Daoy (cell line): ENCODE results near the gene PUDP. TPM values are rescaled to one million over a fixed set of nuclear protein-coding genes. Genes with fewer than 3 reads are reported as not detected.
"Not testable (repeated sequence)": the region's sequence is repeated elsewhere in the genome, so short reads cannot be mapped to it uniquely, and the experiment has no call there.

ENCODE experiments used
- DNase-seq: peaks from one replicate; pipeline ENCODE4 v3.0.0-alpha.2; 2015; ENCODE audit warnings: low read depth
- total RNA-seq: library from RNA; depleted of rRNA; stranded (reverse); fragments of >200 nt; shearing (Covaris generic); gene quantifications from 2 replicates; pipeline ENCODE4 v1.2.3, GENCODE V29; 2014

The PUDP gene
- total RNA-seq, 1 experiment from 2014 or later: 6.8 TPM

DNA sequence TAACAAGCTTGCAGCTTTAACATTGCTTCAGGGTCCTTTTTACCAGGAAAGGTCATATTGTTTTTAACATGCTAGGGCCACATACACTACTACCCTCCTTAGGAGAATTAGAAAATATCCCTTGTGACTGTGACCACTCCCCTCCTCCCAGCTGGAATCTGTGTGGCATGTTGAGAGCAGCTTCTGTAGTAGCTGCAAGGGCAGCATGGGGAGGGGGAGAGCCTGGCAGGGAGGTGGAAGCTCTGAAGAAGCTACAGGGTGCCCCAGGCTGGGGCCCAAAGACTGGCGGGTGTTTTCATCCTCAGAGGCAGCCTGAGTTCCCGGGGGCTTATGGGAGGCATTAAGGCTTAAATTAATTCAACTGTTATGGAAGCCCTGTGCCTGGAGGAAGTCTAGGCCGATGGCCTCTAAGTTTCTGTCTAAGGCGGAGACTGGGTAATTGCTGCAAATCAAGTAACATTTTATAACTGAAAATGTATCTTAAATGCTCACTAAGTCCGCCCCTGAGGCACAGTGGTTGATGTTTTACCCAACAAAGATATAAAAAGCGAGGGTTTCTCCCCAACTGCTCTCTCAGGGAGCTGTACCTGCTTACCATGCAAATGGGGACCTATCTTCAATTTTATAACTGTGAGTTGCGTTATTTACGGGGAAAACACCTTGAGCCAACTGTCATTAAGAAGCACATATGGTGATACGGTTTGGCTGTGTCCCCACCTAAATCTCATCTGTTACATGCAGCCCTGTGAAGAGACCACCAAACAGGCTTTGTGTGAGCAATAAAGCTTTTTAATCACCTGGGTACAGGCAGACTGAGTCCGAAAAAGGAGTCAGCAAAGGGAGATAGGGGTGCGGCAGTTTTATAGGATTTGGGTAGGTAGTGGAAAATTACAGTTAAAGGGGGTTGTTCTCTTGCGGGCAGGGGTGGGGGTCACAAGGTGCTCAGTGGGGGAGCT lies 37.8 kb downstream of the PUDP start:
- no peak for DNase-seq

GRCh38 chrX:7109049-7109531 lies 38.9 kb downstream of the PUDP start:
- DNase-seq: no peak

DNA sequence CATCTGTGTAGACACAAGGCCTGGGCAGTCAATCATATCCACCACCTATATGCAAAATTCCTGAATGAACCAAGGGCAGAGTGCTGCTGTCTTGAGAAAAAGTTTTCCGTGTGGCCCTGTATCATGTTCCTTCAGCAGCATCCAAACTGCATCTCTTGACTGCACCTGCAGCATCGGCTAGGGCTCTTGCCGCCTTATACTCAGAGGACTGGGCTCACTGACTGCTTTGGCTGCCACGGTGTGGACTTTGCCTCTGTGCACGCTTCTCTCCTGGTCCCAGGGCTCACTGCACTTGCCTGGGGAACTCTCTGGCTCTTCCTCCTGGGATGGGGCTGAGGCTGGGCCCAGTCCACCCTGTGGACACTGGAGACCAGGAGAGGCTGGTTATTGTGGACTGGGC lies 39.9 kb downstream of the PUDP start:
- DNase-seq: no peak

DNA sequence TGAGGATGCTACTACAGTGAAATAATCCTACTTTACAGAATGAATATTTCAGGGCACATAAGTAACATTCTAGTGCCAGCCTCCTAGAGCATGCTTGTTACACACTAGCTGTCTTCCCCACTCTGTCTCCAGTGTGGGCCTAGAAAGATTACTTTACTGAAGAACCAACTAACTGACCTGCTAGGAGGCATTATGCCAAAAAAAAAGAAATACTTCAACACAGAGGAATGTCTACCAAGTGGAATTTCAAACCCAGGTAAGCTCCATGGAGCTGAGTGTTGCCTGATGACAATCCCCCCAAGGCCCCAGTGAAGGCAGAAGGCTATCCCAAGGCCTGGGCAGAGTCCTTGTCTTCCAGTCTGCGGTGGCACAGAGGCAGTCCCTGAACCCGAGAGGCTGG lies 41.3 kb downstream of the PUDP start:
- DNase-seq: no peak

GRCh38 chrX:7102119-7102518 lies 45.8 kb downstream of the PUDP start:
- no peak for DNase-seq

DNA sequence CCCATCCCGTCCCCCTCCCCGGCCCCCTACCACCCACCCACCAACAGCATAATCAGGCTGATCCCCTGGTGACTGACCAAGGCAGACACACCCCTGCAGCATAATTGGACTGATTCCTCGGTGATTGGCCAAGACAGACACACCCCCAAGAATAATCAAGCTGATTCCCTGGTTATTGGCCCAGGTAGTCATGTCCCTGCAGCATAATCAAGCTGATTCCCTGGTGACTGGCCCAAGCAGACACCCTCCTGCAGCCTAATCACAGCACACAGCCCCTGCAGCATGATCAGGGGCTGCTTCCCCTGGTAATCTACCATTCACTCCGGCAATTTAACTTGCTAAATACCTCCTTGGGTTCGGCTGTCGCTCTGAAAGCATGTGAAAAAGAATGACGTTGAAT lies 47.9 kb downstream of the PUDP start:
- DNase-seq: no peak

DNA sequence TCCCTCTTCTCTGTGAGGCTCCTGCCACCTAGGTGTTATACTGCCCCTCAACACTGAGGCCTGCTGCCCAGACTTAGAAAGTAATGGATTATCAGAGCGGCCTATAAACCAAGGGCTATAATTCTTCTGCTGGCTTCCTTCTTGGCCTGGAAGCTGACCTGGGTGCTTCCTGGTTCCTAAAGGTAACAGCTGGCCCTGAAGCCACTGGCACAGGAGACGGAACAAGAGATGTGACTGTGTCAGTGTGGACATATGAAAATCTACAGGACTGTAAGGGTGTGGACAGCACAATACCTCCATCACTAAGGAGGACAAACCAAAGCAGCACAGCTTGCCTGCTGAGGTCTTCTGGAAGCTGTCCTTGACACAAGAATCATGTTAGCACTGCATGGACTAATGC lies 52.3 kb downstream of the PUDP start:
- not testable (repeated sequence) for DNase-seq

DNA sequence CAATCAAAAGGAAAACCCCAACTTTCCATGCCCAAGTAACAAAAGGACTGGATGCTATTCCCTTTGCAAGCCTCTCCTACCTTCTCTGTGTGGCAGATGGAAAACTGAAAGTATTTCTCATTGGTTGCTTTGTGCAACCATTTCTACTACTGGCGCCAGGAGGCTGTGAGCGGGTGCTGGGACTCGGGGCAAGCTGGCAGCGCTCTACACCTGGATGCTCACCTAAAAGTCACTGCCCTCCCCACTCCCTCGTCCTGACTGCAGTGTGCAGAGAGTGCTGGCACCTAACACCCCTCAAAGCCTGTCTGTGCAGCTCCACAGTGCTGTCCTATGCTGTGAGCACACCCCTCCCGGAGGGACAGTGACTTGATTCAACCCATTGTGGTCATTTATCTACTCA lies 54.6 kb downstream of the PUDP start:
- DNase-seq: no peak

DNA sequence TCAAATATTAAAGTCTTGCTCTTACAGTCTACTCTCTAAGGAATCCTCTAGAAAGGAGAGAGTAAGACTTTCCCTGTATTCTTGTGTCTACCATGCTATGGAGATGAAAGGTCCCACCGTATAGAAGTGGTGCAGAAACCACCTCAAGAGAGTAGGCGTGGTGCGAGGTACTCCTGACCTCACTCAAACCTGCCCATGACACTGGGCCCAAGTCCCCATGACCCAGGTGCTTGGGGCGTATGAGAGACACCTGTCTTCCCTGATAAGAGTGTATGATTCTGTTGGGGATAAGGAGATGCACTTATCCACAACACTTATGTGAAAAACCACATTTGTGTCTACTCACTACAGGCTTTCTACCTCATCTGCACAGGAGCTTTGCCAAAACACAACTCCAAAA lies 55.4 kb downstream of the PUDP start:
- no peak for DNase-seq

- DNase-seq: no peak
Observed at GRCh38 chrX:7091923-7092322, 56.0 kb downstream of the PUDP start.

DNA sequence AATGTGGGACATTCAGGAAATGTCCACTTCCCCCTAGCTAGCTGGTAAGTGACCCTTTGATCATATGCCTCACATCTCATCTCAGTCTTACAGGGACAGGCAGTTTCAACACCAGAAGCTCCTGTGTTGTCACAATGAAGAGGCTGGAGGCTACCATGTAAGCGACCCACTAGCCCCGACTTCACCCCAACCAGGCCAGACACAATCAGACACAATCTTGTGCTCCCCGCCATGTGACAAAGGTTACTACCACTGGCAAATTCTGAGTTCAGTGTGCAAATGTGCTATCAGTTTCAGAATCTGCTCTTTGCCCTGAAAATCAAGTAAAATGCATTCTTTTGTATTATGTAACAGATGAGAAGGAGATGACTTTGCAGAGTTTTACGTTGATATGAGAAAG lies 57.3 kb downstream of the PUDP start:
- DNase-seq: no peak

DNA sequence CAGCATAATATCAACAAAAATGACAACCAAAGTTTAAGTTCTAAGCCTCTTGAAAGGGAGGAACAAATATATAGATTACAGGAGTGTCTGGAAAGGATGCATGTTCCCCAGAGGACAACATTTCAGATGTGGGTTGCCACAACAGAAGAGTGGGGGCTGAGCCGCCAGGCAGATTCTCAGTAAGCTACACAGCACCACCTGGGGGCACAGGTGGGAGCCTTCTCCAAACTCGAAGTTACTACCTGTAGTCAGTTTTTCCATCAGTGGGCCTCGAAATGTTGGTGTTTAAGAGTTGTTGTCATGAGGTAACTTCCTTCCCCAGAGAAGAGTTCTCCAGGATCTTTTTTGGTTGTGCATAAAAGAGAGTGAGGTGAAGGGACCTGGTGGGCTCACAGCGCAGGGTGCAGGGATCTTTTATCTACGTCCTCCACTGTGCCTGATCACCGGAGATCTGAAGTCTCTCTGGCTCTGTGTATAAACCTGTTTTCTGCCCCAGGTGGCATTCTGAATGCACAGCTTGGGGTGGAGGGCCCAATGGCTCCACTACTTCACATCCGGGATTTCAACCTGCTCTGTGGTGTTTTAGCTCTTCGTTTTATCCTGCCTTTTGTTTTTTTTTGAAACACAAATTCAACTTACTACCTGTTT lies 58.9 kb downstream of the PUDP start:
- no peak for DNase-seq

DNA sequence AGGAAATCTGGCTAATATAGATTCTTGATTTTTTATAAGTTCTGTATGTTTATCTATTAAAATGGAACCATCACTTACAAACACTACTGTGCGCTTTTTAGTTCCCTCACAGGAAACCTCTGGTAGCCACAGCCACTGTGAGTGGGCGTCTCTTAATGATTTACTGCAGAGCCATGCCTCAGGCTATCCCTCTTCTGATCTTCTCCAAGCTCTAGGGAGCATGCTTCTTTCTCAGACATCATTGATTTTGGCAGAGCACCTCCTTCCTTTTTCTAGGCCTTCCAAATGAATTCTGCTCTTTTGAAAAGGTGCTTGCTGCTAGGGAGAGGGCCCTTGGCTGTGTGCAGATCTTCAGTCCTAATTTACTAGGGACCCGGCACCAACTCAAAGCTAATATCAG lies 61.6 kb downstream of the PUDP start:
- peak; percentile 17 for DNase-seq

- DNase-seq: no peak
Observed at GRCh38 chrX:7085879-7086278, 62.1 kb downstream of the PUDP start.

GRCh38 chrX:7084841-7085240 lies 63.1 kb downstream of the PUDP start:
- no peak for DNase-seq

DNA sequence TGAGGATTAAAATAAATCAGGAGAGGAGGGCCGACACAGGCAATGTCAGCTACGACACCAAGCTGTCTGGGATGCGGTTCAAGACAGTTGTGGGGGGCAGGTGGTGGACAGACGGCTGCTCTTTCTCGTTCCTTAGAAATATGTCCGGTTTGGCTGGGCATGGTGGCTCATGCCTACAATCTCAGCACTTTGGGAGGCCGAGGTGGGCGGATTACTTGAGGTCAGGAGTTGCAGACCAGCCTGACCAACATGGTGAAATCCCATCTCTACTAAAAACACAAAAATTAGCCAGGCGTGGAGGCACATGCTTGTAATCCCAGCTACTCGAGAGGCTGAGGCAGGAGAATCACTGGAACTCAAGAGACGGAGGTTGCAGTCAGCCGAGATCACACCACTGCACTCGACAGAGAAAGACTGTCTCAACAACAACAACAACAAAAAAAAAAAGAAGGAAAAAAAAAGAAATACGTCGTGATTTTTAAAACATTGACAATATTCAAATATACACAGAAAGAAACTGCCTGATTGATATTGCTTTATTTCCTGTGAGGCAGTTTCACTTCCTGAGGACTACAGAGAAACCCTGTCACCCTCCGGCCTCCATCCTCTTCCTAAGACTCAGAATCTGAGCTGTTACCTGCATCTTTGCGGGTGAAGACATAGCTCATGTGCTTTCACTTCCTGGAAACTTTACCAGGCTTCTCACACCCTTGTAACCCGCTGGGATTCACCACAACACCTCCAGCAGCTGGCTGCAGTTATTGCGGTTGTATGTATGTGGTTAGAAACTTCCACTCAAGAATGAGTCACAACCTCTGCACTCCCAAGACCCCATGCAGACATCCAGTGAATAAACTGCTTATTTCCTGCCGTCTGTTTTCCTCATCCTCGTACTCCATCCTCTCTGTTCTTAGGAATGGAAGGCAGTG lies 64.2 kb downstream of the PUDP start:
- DNase-seq: peak; percentile 85

- DNase-seq: no peak
Observed at GRCh38 chrX:7083021-7083420, 64.9 kb downstream of the PUDP start.

DNA sequence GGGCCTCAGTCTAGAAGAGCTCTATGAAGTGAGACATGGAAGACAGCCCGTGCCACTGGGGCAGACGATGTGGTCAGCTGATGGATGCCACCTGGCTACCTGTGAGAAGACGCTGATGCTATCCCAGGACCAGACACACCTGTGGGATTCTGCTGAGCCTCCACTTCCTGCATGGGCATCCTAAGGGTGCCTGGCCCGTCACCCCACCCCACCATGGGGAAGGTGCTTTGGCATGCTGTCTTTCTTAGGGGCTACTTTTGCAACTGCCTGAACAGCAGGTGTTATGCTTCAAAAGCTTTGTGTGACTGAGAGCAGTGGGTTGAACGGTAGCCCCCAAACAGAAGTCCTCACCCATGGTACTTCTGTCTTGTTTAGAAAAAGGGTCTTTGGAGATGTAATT lies 65.4 kb downstream of the PUDP start:
- no peak for DNase-seq

DNA sequence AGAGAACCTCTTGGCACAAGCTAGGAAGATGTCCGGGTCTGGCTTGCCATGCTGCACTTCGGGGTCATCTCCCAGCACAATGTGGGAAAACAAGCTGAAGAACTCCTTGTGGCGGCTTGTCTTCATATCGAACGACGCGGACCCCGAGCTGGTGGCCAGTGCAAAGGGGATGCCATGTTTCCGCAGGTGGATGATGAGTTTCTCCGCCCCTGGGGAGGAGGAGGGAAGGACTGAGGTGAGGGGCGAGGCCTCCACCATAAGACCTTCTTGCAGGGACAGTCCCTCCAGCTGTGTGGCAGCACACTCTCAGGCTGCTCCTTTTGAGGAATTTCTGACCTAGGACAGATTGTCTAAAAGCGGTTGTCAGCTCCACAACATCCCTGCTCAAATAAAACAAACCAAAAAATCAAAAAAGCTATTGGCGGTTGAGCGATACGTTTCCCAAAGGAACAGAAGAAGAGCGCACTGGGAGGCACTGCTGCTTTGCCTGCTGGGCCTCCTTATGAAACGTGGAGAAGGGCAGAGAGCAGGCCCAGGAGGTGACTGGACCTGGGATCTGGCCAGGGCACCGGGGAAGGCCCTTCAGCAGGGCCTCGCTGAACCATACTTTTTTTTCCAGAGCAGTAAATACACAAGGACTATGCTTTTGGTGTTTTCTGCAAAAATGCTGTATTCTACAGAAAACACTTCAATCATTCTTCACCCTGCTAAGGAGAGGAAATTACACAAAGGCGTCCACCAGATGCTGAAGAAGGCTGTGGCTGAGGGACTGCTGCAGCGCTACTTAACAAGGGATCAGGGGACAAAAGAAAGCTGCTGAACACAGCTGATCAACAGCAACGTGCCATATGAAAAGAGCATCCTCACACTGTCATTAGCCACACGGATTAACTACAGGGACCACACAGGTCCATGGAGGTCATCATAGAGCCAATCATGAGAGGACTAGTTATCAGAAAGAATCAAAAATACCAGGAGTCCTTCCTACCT lies 70.4 kb downstream of the PUDP start:
- no peak for DNase-seq

- no peak for DNase-seq
Observed at GRCh38 chrX:7076245-7076661, 71.7 kb downstream of the PUDP start.

DNA sequence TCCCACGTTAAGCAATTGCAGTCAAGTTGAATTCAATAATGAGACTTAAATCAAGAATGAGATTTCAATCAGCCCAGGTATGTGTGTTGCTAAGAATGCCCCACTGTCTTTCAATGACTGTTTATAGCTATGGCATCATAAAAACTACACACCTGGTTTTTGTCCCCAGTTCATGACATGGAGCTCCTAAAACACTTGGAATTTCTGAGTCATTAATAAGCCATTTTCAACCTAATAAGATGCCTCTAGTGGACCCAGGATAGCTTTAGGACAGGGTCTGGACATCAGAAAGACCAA lies 73.1 kb downstream of the PUDP start:
- DNase-seq: no peak
